NK-92 (cell line): ENCODE data around the gene ADGRG1.

Source experiments
- DNase-seq: peaks from one replicate; lab custom pipeline; 2025; ENCODE audit not compliant: unreplicated experiment; lab: John Stamatoyannopoulos, UW

Gene ADGRG1

GRCh38 chr16:57620335-57621231 is 7.8 kb upstream of the ADGRG1 start:
- DNase-seq, result no peak

- no peak for DNase-seq
These were observed 6.7 kb upstream of the ADGRG1 start for GRCh38 chr16:57621521-57622271.

GRCh38 chr16:57622361-57623250 is 5.8 kb upstream of the ADGRG1 start:
- no peak for DNase-seq

- no peak for DNase-seq
These were observed 5.0 kb upstream of the ADGRG1 start for GRCh38 chr16:57623251-57624043.

- no peak for DNase-seq
These were observed 4.3 kb upstream of the ADGRG1 start for GRCh38 chr16:57624044-57624688.

GRCh38 chr16:57624806-57625500 is 3.5 kb upstream of the ADGRG1 start:
- DNase-seq, result no peak

- DNase-seq, result no peak
These were observed 1.8 kb upstream of the ADGRG1 start for GRCh38 chr16:57626420-57627170.

- DNase-seq, result no peak
These were observed 1.1 kb upstream of the ADGRG1 start for GRCh38 chr16:57627184-57627871.

GRCh38 chr16:57628783-57629293 is 408 bp downstream of the ADGRG1 start:
- DNase-seq, result no peak

GRCh38 chr16:57629516-57630406 is 1.3 kb downstream of the ADGRG1 start:
- DNase-seq, result no peak

- DNase-seq, result no peak
These were observed 2.0 kb downstream of the ADGRG1 start for GRCh38 chr16:57630407-57630797.

- no peak for DNase-seq
These were observed 2.8 kb downstream of the ADGRG1 start for GRCh38 chr16:57630931-57631845.

- DNase-seq, result no peak
These were observed 4.1 kb downstream of the ADGRG1 start for GRCh38 chr16:57632568-57632967.

GRCh38 chr16:57633383-57634064 is 5.1 kb downstream of the ADGRG1 start:
- DNase-seq, result no peak

- DNase-seq, result no peak
These were observed 5.7 kb downstream of the ADGRG1 start for GRCh38 chr16:57634171-57634570.
